ENCODE measurements around the gene MCHR2.

MCHR2 gene

GRCh38 chr6:99979953-99980352, 14.1 kb downstream of the MCHR2 start:
- Histone ChIP-seq H3K27me3 (no peaks in the 10 kb centered on the region), H3K4me1 (no peaks in the 10 kb centered on the region), H3K36me3 (no peaks in the 10 kb centered on the region), H3K4me3 (ENCODE audit: low read depth, low read length) (no peak overlapping the region), H3K9me3 (no peaks in the 10 kb centered on the region)
- no peak for TF ChIP-seq CTCF (IDR thresholded peaks at IDR 0.05; ENCODE audit: low read depth, low read length)
- no peak for DNase-seq

- Histone ChIP-seq H3K4me3 (ENCODE audit: low read depth, low read length) (no peak overlapping the region), H3K36me3 (no peaks in the 10 kb centered on the region), H3K4me1 (no peaks in the 10 kb centered on the region), H3K9me3 (no peaks in the 10 kb centered on the region), H3K27me3 (no peaks in the 10 kb centered on the region)
- TF ChIP-seq CTCF (IDR thresholded peaks at IDR 0.05; ENCODE audit: low read depth, low read length): no peak
- DNase-seq: no peak
Observed at GRCh38 chr6:99967052-99967451, 27.0 kb downstream of the MCHR2 start.

GRCh38 chr6:99960027-99960426, 34.0 kb downstream of the MCHR2 start:
- DNase-seq: no peak
- no peak overlapping the region for H3K4me3 ChIP-seq (ENCODE audit: low read depth, low read length)
- no peaks in the 10 kb centered on the region for H3K36me3 ChIP-seq
- TF ChIP-seq CTCF (IDR thresholded peaks at IDR 0.05; ENCODE audit: low read depth, low read length): no peak
- no peaks in the 10 kb centered on the region for H3K27me3 ChIP-seq
- no peaks in the 10 kb centered on the region for H3K9me3 ChIP-seq
- no peaks in the 10 kb centered on the region for H3K4me1 ChIP-seq

GRCh38 chr6:99951016-99951805, 42.8 kb downstream of the MCHR2 start:
- no peak overlapping the region for H3K4me3 ChIP-seq (ENCODE audit: low read depth, low read length)
- no peak for DNase-seq
- no peaks in the 10 kb centered on the region for H3K9me3 ChIP-seq
- no peaks in the 10 kb centered on the region for H3K27me3 ChIP-seq
- TF ChIP-seq CTCF (IDR thresholded peaks at IDR 0.05; ENCODE audit: low read depth, low read length): no peak
- H3K36me3 ChIP-seq: no peaks in the 10 kb centered on the region
- H3K4me1 ChIP-seq: no peaks in the 10 kb centered on the region

GRCh38 chr6:99946005-99946404, 48.0 kb downstream of the MCHR2 start:
- no peaks in the 10 kb centered on the region for H3K9me3 ChIP-seq
- no peak for DNase-seq
- TF ChIP-seq CTCF (IDR thresholded peaks at IDR 0.05; ENCODE audit: low read depth, low read length): no peak

GRCh38 chr6:99943846-99944245, 50.2 kb downstream of the MCHR2 start:
- no peaks in the 10 kb centered on the region for H3K36me3 ChIP-seq
- H3K4me1 ChIP-seq: no peaks in the 10 kb centered on the region
- no peak for TF ChIP-seq CTCF (IDR thresholded peaks at IDR 0.05; ENCODE audit: low read depth, low read length)

More at GRCh38 chr6:99946005-99946404, 48.0 kb downstream of the MCHR2 start:
- H3K36me3 ChIP-seq: no peaks in the 10 kb centered on the region
- H3K27me3 ChIP-seq: no peaks in the 10 kb centered on the region
- H3K4me1 ChIP-seq: no peaks in the 10 kb centered on the region
- no peak overlapping the region for H3K4me3 ChIP-seq (ENCODE audit: low read depth, low read length)

More at GRCh38 chr6:99943846-99944245, 50.2 kb downstream of the MCHR2 start:
- H3K4me3 ChIP-seq (ENCODE audit: low read depth, low read length): no peak overlapping the region
- DNase-seq: no peak
- no peaks in the 10 kb centered on the region for H3K27me3 ChIP-seq
- H3K9me3 ChIP-seq: no peaks in the 10 kb centered on the region
